ENCODE data around the gene POU2AF1. TPM values are rescaled to one million over a fixed set of nuclear protein-coding genes. Genes with fewer than 3 reads are reported as not detected.

The POU2AF1 gene
- total RNA-seq, 1 experiment from 2014 or later = not detected

DNA sequence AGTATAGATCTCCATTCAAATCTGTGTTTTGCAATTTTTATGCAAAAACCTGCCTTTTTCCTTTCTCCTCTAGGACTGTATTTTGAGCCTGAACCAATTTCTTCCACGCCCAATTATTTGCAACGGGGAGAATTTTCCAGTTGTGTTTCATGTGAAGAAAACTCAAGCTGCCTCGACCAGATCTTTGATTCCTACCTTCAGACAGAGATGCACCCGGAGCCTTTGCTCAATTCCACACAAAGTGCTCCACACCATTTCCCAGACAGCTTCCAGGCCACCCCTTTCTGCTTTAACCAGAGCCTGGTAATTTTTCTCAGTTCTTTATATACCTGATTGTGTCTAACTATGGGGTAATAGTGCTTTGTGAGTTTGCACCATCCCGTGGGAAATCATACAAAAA, 72.8 kb downstream of the POU2AF1 start:
- no peak for TF ChIP-seq EZH2phosphoT487 (IDR thresholded peaks at IDR 0.05; ENCODE audit: borderline replicate concordance, low read length)
- no peak for TF ChIP-seq EZH2 (IDR thresholded peaks at IDR 0.05; ENCODE audit: low read length, unreplicated experiment)
- TF ChIP-seq, protein P1, sequence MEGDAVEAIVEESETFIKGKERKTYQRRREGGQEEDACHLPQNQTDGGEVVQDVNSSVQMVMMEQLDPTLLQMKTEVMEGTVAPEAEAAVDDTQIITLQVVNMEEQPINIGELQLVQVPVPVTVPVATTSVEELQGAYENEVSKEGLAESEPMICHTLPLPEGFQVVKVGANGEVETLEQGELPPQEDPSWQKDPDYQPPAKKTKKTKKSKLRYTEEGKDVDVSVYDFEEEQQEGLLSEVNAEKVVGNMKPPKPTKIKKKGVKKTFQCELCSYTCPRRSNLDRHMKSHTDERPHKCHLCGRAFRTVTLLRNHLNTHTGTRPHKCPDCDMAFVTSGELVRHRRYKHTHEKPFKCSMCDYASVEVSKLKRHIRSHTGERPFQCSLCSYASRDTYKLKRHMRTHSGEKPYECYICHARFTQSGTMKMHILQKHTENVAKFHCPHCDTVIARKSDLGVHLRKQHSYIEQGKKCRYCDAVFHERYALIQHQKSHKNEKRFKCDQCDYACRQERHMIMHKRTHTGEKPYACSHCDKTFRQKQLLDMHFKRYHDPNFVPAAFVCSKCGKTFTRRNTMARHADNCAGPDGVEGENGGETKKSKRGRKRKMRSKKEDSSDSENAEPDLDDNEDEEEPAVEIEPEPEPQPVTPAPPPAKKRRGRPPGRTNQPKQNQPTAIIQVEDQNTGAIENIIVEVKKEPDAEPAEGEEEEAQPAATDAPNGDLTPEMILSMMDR (conservative IDR thresholded peaks at IDR 0.05; ENCODE audit: low read depth, low read length) = no peak
- Histone ChIP-seq H4K20me1 (ENCODE audit: low read length) (no peaks in the 10 kb centered on the region), H3K27me3 (ENCODE audit: low read length) (peaks cover 77% of the 10 kb centered on the region), H3F3A (ENCODE audit: low read length, unreplicated experiment) (no peaks in the 10 kb centered on the region), H3K36me3 (ENCODE audit: low read depth, low read length) (no peaks in the 10 kb centered on the region), H3K9me2 (replicated peaks; ENCODE audit: low read length) (no peaks in the 10 kb centered on the region), H3K4me1 (ENCODE audit: insufficient read depth, low read length) (peaks cover 8% of the 10 kb centered on the region; the same call in 1 of the 2 replicates), H3K4me2 (ENCODE audit: low read length) (no peak overlapping the region), H3K27ac (ENCODE audit: low read length) (no peak overlapping the region), H3K4me3 (ENCODE audit: low read length) (no peak overlapping the region), H3K9me3 (ENCODE audit: low read length) (no peaks in the 10 kb centered on the region), H3K9ac (ENCODE audit: low read length) (no peak overlapping the region), H2AFZ (ENCODE audit: low read length) (no peak overlapping the region), H3K79me2 (ENCODE audit: low read length) (no peaks in the 10 kb centered on the region)
- DNase-seq (no peak), ATAC-seq (no peak)
- intact Hi-C loops (cut with micrococcal nuclease) = no loop called here
- no TSS peak for BruUV-seq (replicated peaks)
- ChIA-PET POLR2A (ENCODE audit: unreplicated experiment) (no interaction called here), CTCF (interaction anchor here (0.6 kb wide), 1 partner anchor 24 kb away, joined by 6 read pairs; no protein-coding TSS in a partner anchor)

DNA sequence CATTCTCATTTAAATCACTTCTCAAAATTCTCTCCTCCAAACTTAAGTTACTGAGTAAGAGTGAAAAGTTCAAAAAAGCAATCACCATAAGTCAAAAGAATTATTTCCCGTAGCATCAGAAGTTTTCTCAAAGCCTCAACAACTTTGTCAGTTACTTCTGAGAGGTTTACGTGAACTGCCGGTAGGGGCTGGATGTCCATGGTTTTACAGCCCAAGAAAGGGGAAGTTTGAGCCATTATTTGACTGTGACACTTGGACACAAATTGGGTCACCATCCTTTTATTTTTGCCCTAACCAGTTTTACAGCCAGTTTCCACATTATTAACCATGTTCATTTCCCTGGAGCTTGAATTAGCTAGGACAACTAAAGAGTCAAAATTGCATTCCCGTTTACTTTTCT, 73.2 kb downstream of the POU2AF1 start:
- H3K27ac ChIP-seq (ENCODE audit: low read length) = no peak overlapping the region
- ATAC-seq = no peak
- H2AFZ ChIP-seq (ENCODE audit: low read length) = no peak overlapping the region
- no peak for DNase-seq
- peaks cover 8% of the 10 kb centered on the region; the same call in 1 of the 2 replicates for H3K4me1 ChIP-seq (ENCODE audit: insufficient read depth, low read length)
- H3K4me3 ChIP-seq (ENCODE audit: low read length) = no peak overlapping the region
- intact Hi-C loops (cut with micrococcal nuclease) = no loop called here
- H3F3A ChIP-seq (ENCODE audit: low read length, unreplicated experiment) = no peaks in the 10 kb centered on the region
- POLR2A ChIA-PET (ENCODE audit: unreplicated experiment) = no interaction called here
- H3K4me2 ChIP-seq (ENCODE audit: low read length) = no peak overlapping the region
- H3K79me2 ChIP-seq (ENCODE audit: low read length) = no peaks in the 10 kb centered on the region
- H4K20me1 ChIP-seq (ENCODE audit: low read length) = no peaks in the 10 kb centered on the region
- TF ChIP-seq, protein P1 (conservative IDR thresholded peaks at IDR 0.05; ENCODE audit: low read depth, low read length) = no peak
- TF ChIP-seq EZH2 (IDR thresholded peaks at IDR 0.05; ENCODE audit: low read length, unreplicated experiment) = no peak
- TF ChIP-seq EZH2phosphoT487 (IDR thresholded peaks at IDR 0.05; ENCODE audit: borderline replicate concordance, low read length) = no peak
- H3K9me3 ChIP-seq (ENCODE audit: low read length) = no peaks in the 10 kb centered on the region
- CTCF ChIA-PET = interaction anchor here (0.6 kb wide), 1 partner anchor 23 kb away, joined by 6 read pairs; no protein-coding TSS in a partner anchor
- no peaks in the 10 kb centered on the region for H3K36me3 ChIP-seq (ENCODE audit: low read depth, low read length)
- H3K9me2 ChIP-seq (replicated peaks; ENCODE audit: low read length) = no peaks in the 10 kb centered on the region
- H3K9ac ChIP-seq (ENCODE audit: low read length) = no peak overlapping the region
- no TSS peak for BruUV-seq (replicated peaks)
- H3K27me3 ChIP-seq (ENCODE audit: low read length) = peaks cover 82% of the 10 kb centered on the region

DNA sequence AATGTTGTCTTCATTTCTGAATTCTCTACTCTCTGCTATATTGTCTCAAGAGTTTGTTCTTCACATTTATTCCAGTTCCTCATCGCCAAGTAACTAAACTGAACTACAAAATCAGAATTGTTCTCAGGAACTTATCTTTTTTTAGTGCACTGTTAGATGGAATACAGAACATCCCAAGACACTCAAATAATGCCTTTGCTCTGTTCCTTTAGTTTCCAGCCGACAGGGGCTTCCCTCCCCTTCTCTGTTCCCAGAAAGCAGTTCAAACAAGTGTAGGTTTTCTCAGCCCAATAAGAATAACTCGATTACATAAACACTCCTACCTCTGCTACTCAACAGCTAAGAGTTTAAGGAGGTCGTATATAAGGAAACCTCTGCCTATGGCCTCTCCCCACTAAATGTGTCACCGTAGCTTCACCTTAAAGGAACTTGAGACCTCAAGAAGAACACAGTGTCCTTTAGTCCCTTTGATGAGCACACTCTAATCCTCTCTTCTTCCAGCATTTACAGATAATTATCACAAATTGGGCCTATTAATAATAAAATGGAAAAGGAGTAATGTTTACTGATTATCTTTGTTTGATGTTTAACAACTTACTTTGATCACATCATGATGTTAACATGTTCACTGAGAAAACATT, 73.8 kb downstream of the POU2AF1 start:
- Histone ChIP-seq H3K4me3 (ENCODE audit: low read length) (no peak overlapping the region), H3K79me2 (ENCODE audit: low read length) (no peaks in the 10 kb centered on the region), H3K9me3 (ENCODE audit: low read length) (no peaks in the 10 kb centered on the region), H3K9me2 (replicated peaks; ENCODE audit: low read length) (no peaks in the 10 kb centered on the region), H3K27me3 (ENCODE audit: low read length) (peaks cover 88% of the 10 kb centered on the region), H3K4me2 (ENCODE audit: low read length) (no peak overlapping the region), H3K9ac (ENCODE audit: low read length) (no peak overlapping the region), H3F3A (ENCODE audit: low read length, unreplicated experiment) (no peaks in the 10 kb centered on the region), H2AFZ (ENCODE audit: low read length) (no peak overlapping the region), H3K4me1 (ENCODE audit: insufficient read depth, low read length) (peaks cover 8% of the 10 kb centered on the region; the same call in 1 of the 2 replicates), H4K20me1 (ENCODE audit: low read length) (no peaks in the 10 kb centered on the region), H3K27ac (ENCODE audit: low read length) (no peak overlapping the region), H3K36me3 (ENCODE audit: low read depth, low read length) (no peaks in the 10 kb centered on the region)
- TF ChIP-seq, protein P1 (conservative IDR thresholded peaks at IDR 0.05; ENCODE audit: low read depth, low read length) = no peak
- no peak for TF ChIP-seq EZH2phosphoT487 (IDR thresholded peaks at IDR 0.05; ENCODE audit: borderline replicate concordance, low read length)
- TF ChIP-seq EZH2 (IDR thresholded peaks at IDR 0.05; ENCODE audit: low read length, unreplicated experiment) = no peak
- DNase-seq (no peak), ATAC-seq (no peak)
- no TSS peak for BruUV-seq (replicated peaks)
- POLR2A ChIA-PET (ENCODE audit: unreplicated experiment) = no interaction called here
- CTCF ChIA-PET = interaction anchor here (0.6 kb wide), 1 partner anchor 23 kb away, joined by 6 read pairs; no protein-coding TSS in a partner anchor
- intact Hi-C loops (cut with micrococcal nuclease) = no loop called here

Data from PC-3 (cell line).